ENCODE data around the gene LRRIQ1.

DNA sequence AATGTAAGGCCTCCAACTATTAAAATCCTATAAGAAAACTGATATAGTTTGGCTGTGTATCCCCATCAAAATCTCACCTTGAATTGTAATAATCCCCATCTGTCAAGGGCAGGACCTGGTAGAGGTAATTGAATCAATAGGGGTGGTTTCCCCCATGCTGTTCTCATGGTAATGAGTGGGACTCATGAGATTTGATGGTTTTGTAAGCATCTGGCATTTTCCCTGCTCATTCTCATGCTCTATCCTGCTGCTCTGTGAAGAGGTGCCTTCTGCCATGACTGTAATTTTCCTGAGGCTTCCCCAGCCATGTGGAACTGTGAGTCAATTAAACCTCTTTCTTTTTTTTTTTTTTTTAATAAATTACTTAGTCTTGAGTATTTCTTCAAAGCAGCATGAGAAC is 31.9 kb upstream of the LRRIQ1 start:
- TF ChIP-seq POLR2A (IDR thresholded peaks at IDR 0.05; ENCODE audit: control extremely low read depth in 1 of 2, low read depth in 2 of 2, low read length in 2 of 2) (no peak), HDAC6 (IDR thresholded peaks at IDR 0.05; ENCODE audit: low read depth, low read length) (no peak), CTCF (IDR thresholded peaks at IDR 0.05; ENCODE audit: control extremely low read depth in 1 of 3, insufficient read depth in 1 of 3, low read depth in 1 of 3, low read length in 3 of 3) (no peak)

Measured in H1 (cell line).